Measurements from ENCODE around the gene ERP29. TPM values are rescaled to one million over a fixed set of nuclear protein-coding genes. Genes with fewer than 3 reads are reported as not detected.

ERP29 gene
- total RNA-seq, 1 experiment from 2014 or later: 97.2 TPM

- intact Hi-C loops (cut with micrococcal nuclease): no loop called here
- H3K9me3 ChIP-seq (ENCODE audit: low read length): no peaks in the 10 kb centered on the region
- TF ChIP-seq, protein P1, sequence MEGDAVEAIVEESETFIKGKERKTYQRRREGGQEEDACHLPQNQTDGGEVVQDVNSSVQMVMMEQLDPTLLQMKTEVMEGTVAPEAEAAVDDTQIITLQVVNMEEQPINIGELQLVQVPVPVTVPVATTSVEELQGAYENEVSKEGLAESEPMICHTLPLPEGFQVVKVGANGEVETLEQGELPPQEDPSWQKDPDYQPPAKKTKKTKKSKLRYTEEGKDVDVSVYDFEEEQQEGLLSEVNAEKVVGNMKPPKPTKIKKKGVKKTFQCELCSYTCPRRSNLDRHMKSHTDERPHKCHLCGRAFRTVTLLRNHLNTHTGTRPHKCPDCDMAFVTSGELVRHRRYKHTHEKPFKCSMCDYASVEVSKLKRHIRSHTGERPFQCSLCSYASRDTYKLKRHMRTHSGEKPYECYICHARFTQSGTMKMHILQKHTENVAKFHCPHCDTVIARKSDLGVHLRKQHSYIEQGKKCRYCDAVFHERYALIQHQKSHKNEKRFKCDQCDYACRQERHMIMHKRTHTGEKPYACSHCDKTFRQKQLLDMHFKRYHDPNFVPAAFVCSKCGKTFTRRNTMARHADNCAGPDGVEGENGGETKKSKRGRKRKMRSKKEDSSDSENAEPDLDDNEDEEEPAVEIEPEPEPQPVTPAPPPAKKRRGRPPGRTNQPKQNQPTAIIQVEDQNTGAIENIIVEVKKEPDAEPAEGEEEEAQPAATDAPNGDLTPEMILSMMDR (conservative IDR thresholded peaks at IDR 0.05; ENCODE audit: low read depth, low read length): no peak
- TF ChIP-seq EZH2 (IDR thresholded peaks at IDR 0.05; ENCODE audit: low read length, unreplicated experiment) (no peak), EZH2phosphoT487 (IDR thresholded peaks at IDR 0.05; ENCODE audit: borderline replicate concordance, low read length) (no peak)
- H3K27me3 ChIP-seq (ENCODE audit: low read length): no peaks in the 10 kb centered on the region
- H3F3A ChIP-seq (ENCODE audit: low read length, unreplicated experiment): peaks cover 15% of the 10 kb centered on the region
- H3K4me1 ChIP-seq (ENCODE audit: insufficient read depth, low read length): peaks cover 22% of the 10 kb centered on the region
- H3K79me2 ChIP-seq (ENCODE audit: low read length): peaks cover 39% of the 10 kb centered on the region
- TSS peak; percentile 83 for BruUV-seq (replicated peaks)
- H3K36me3 ChIP-seq (ENCODE audit: low read depth, low read length): peaks cover 26% of the 10 kb centered on the region
- ATAC-seq: no peak
- H3K27ac ChIP-seq (ENCODE audit: low read length): no peak overlapping the region
- CTCF ChIA-PET: no interaction called here
- H2AFZ ChIP-seq (ENCODE audit: low read length): no peak overlapping the region
- H3K9ac ChIP-seq (ENCODE audit: low read length): no peak overlapping the region
- POLR2A ChIA-PET (ENCODE audit: unreplicated experiment): interaction anchor here (0.7 kb wide), 1 partner anchor 10 kb away, joined by 4 read pairs; the partner anchor contains the start of gene TMEM116
- H4K20me1 ChIP-seq (ENCODE audit: low read length): peaks cover 26% of the 10 kb centered on the region
- H3K9me2 ChIP-seq (replicated peaks; ENCODE audit: low read length): no peaks in the 10 kb centered on the region
- no peak overlapping the region for H3K4me3 ChIP-seq (ENCODE audit: low read length)
- no peak for DNase-seq
- no peak overlapping the region for H3K4me2 ChIP-seq (ENCODE audit: low read length)
Measured at GRCh38 chr12:112022241-112023016, 9.2 kb downstream of the ERP29 start.

GRCh38 chr12:112023759-112024396 is 10.7 kb downstream of the ERP29 start:
- H3K9ac ChIP-seq (ENCODE audit: low read length): no peak overlapping the region
- POLR2A ChIA-PET (ENCODE audit: unreplicated experiment): interaction anchor here (0.6 kb wide), 2 partner anchors 18 to 72 kb away, joined by 4 to 6 read pairs; no protein-coding TSS in a partner anchor
- CTCF ChIA-PET: no interaction called here
- H3K9me2 ChIP-seq (replicated peaks; ENCODE audit: low read length): no peaks in the 10 kb centered on the region
- H3F3A ChIP-seq (ENCODE audit: low read length, unreplicated experiment): peaks cover 9% of the 10 kb centered on the region
- H2AFZ ChIP-seq (ENCODE audit: low read length): no peak overlapping the region
- no peak for TF ChIP-seq EZH2phosphoT487 (IDR thresholded peaks at IDR 0.05; ENCODE audit: borderline replicate concordance, low read length)
- TF ChIP-seq, protein P1 (conservative IDR thresholded peaks at IDR 0.05; ENCODE audit: low read depth, low read length): no peak
- no peak for TF ChIP-seq EZH2 (IDR thresholded peaks at IDR 0.05; ENCODE audit: low read length, unreplicated experiment)
- peaks cover 11% of the 10 kb centered on the region for H3K4me1 ChIP-seq (ENCODE audit: insufficient read depth, low read length)
- no TSS peak for BruUV-seq (replicated peaks)
- peaks cover 18% of the 10 kb centered on the region for H4K20me1 ChIP-seq (ENCODE audit: low read length)
- ATAC-seq (no peak), DNase-seq (no peak)
- no peak overlapping the region for H3K27ac ChIP-seq (ENCODE audit: low read length)
- peaks cover 38% of the 10 kb centered on the region for H3K36me3 ChIP-seq (ENCODE audit: low read depth, low read length)
- no peaks in the 10 kb centered on the region for H3K27me3 ChIP-seq (ENCODE audit: low read length)
- H3K9me3 ChIP-seq (ENCODE audit: low read length): no peaks in the 10 kb centered on the region
- intact Hi-C loops (cut with micrococcal nuclease): no loop called here
- H3K4me2 ChIP-seq (ENCODE audit: low read length): no peak overlapping the region
- H3K4me3 ChIP-seq (ENCODE audit: low read length): no peak overlapping the region
- H3K79me2 ChIP-seq (ENCODE audit: low read length): peaks cover 28% of the 10 kb centered on the region

Measured in PC-3 (cell line).